ENCODE measurements around the gene PPP1R9A. TPM values are rescaled to one million over a fixed set of nuclear protein-coding genes. Genes with fewer than 3 reads are reported as not detected.

PPP1R9A gene
- total RNA-seq, 3 donors from 2014 or later = 7.5 to 34.7 (median 19.3) TPM

DNA sequence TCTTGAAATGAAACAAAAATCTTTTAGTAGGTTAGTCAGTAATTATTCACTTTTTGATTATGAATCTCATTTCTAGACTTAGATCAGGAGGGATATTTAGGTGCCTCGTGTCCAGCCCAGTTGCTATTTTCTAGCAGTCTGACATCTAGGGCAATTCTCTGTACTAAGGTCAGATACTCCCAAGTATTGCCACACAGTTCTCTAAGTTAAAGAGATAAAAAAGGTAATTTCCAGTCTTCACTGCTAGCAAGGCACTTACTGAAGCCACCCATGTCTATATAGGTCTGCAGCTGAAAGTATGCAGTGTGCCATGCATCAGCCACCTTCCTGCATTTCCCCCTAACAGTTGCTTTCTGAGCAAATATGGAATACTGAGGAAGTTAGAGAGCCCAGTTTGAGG, 333.5 kb downstream of the PPP1R9A start:
- Histone ChIP-seq H3K9me3 (no peaks in the 10 kb centered on the region), H3K27me3 (no peaks in the 10 kb centered on the region), H3K4me1 (no peaks in the 10 kb centered on the region), H3K36me3 (no peaks in the 10 kb centered on the region), H3K4me3 (no peak overlapping the region), H3K27ac (no peak overlapping the region)
- TF ChIP-seq POLR2AphosphoS5 (IDR thresholded peaks at IDR 0.05) (no peak), POLR2A (IDR thresholded peaks at IDR 0.05) (no peak)
- TF ChIP-seq, protein P1, sequence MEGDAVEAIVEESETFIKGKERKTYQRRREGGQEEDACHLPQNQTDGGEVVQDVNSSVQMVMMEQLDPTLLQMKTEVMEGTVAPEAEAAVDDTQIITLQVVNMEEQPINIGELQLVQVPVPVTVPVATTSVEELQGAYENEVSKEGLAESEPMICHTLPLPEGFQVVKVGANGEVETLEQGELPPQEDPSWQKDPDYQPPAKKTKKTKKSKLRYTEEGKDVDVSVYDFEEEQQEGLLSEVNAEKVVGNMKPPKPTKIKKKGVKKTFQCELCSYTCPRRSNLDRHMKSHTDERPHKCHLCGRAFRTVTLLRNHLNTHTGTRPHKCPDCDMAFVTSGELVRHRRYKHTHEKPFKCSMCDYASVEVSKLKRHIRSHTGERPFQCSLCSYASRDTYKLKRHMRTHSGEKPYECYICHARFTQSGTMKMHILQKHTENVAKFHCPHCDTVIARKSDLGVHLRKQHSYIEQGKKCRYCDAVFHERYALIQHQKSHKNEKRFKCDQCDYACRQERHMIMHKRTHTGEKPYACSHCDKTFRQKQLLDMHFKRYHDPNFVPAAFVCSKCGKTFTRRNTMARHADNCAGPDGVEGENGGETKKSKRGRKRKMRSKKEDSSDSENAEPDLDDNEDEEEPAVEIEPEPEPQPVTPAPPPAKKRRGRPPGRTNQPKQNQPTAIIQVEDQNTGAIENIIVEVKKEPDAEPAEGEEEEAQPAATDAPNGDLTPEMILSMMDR (IDR thresholded peaks at IDR 0.05) = no peak
- intact Hi-C loops (cut with DNase I; ENCODE audit: low total_unique reads) = no loop called here
- DNase-seq (ENCODE audit: low spot score in 2 of 2) = no peak

GRCh38 chr7:95242266-95242665, 334.9 kb downstream of the PPP1R9A start:
- TF ChIP-seq POLR2AphosphoS5 (IDR thresholded peaks at IDR 0.05) = no peak
- TF ChIP-seq POLR2A (IDR thresholded peaks at IDR 0.05) = no peak
- TF ChIP-seq, protein P1 (IDR thresholded peaks at IDR 0.05) = no peak
- intact Hi-C loops (cut with DNase I; ENCODE audit: low total_unique reads) = no loop called here
- no peak overlapping the region for H3K4me3 ChIP-seq

GRCh38 chr7:95244616-95245015, 337.2 kb downstream of the PPP1R9A start:
- no peak for DNase-seq (ENCODE audit: low spot score in 2 of 2)
- Histone ChIP-seq H3K9me3 (no peaks in the 10 kb centered on the region), H3K27ac (no peak overlapping the region), H3K36me3 (no peaks in the 10 kb centered on the region), H3K27me3 (no peaks in the 10 kb centered on the region), H3K4me3 (no peak overlapping the region), H3K4me1 (no peaks in the 10 kb centered on the region)
- TF ChIP-seq POLR2AphosphoS5 (IDR thresholded peaks at IDR 0.05) = no peak
- TF ChIP-seq POLR2A (IDR thresholded peaks at IDR 0.05) = no peak
- TF ChIP-seq, protein P1 (IDR thresholded peaks at IDR 0.05) = no peak
- intact Hi-C loops (cut with DNase I; ENCODE audit: low total_unique reads) = no loop called here

More at GRCh38 chr7:95242266-95242665, 334.9 kb downstream of the PPP1R9A start:
- Histone ChIP-seq H3K9me3 (no peaks in the 10 kb centered on the region), H3K27ac (no peak overlapping the region), H3K27me3 (no peaks in the 10 kb centered on the region), H3K4me1 (no peaks in the 10 kb centered on the region), H3K36me3 (no peaks in the 10 kb centered on the region)
- no peak for DNase-seq (ENCODE audit: low spot score in 2 of 2)

DNA sequence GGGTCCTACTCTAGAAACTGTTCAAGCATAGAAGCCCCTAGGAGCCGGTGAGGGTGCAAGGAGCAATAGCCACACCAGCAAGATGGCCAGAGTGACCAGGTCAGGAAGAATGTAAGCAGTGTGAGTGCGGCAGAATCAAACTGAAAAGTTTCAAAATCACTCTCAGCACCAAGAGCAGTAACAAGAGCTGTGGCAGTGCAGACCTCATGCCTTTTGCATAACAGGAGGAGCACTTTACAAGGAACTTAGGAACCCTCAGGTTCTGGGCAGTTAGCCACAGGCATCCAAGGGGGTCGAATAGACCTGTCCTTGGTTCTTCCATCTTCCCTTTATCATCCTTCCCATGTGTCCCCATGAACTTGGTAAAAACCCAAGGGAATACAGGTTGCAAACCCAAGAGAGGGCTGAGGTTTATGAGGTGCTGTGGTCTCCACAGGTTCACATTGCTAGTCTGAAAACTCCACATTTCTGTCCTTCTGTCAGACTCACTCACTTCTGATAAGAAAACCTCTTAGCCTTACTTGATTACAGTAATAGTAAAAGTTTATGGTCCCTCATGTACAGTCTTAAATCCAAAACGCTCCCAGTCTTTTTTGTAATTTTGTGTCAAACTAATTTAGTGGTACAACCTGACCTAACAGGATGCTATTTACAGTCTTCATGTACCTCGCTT, 338.6 kb downstream of the PPP1R9A start:
- DNase-seq (ENCODE audit: low spot score in 2 of 2) = no peak
- intact Hi-C loops (cut with DNase I; ENCODE audit: low total_unique reads) = no loop called here
- no peaks in the 10 kb centered on the region for H3K36me3 ChIP-seq
- H3K4me1 ChIP-seq = no peaks in the 10 kb centered on the region
- H3K27me3 ChIP-seq = no peaks in the 10 kb centered on the region
- no peak overlapping the region for H3K27ac ChIP-seq
- H3K4me3 ChIP-seq = no peak overlapping the region
- TF ChIP-seq POLR2A (IDR thresholded peaks at IDR 0.05) (no peak), POLR2AphosphoS5 (IDR thresholded peaks at IDR 0.05) (no peak)
- TF ChIP-seq, protein P1 (IDR thresholded peaks at IDR 0.05) = no peak
- H3K9me3 ChIP-seq = no peaks in the 10 kb centered on the region

DNA sequence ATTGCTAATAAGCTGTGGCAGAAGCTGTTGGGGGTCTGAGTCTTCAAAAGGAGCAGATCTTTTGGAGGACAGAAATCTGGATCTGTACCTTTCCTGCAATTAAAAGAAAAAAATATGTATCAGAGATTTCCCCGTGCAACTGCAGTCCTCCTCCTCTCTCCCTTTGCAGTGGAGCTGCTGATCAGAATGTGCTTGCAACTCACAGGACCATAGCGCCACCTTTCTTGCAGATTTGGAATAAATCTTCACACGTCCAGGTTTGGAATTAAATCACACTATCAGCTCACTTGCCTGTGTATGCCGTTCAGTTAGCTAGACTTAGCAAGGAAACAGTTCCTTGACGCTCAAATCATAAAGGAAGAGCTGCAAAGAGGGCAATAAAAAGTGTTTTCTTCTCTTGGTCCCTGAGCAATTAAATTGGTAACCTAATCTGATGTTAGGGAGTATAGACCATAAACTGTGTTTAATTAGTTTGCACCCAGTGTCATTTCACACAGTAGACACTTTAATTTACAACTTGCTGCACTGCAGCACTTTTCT, 339.5 kb downstream of the PPP1R9A start:
- H3K4me3 ChIP-seq = peak overlapping the region in 1 of 3 donors; percentile 37
- H3K36me3 ChIP-seq = no peaks in the 10 kb centered on the region
- no peak for DNase-seq (ENCODE audit: low spot score in 2 of 2)
- intact Hi-C loops (cut with DNase I; ENCODE audit: low total_unique reads) = no loop called here
- H3K27ac ChIP-seq = no peak overlapping the region
- no peaks in the 10 kb centered on the region for H3K27me3 ChIP-seq
- H3K4me1 ChIP-seq = no peaks in the 10 kb centered on the region
- TF ChIP-seq, protein P1 (IDR thresholded peaks at IDR 0.05) = peak in 2 of 3 donors; percentile 50 to 69
- TF ChIP-seq POLR2AphosphoS5 (IDR thresholded peaks at IDR 0.05) (no peak), POLR2A (IDR thresholded peaks at IDR 0.05) (no peak)
- H3K9me3 ChIP-seq = no peaks in the 10 kb centered on the region
